Astrocyte (in vitro differentiated cells and primary cell): ENCODE results near the gene KLHL26. TPM values are rescaled to one million over a fixed set of nuclear protein-coding genes. Genes with fewer than 3 reads are reported as not detected.

Experiments
- DNase-seq: peaks from one replicate; pipeline ENCODE4 v3.0.0-alpha.2; 2010; ENCODE audit warnings: low read depth
- FAIRE-seq: peaks from 2 replicates; lab custom pipeline; 2011; peaks lifted over from hg19 to GRCh38; lab: Jason Lieb, UNC
- H2AFZ ChIP-seq: 2 replicates; pipeline ENCODE4 v1.6.0; 2012; ENCODE audit warnings: low read depth, low read length, inconsistent platforms
- H3K27ac ChIP-seq: 2 replicates; pipeline ENCODE4 v1.5.1; 2011; ENCODE audit warnings: low read depth, low read length, inconsistent platforms
- H3K27me3 ChIP-seq: 2 replicates; pipeline ENCODE4 v1.6.0; 2011; ENCODE audit warnings: low read length, inconsistent platforms; ENCODE audit not compliant: insufficient read depth
- H3K36me3 ChIP-seq: 2 replicates; pipeline ENCODE4 v1.5.1; 2011; ENCODE audit warnings: low read length, inconsistent platforms; ENCODE audit not compliant: insufficient read depth
- H3K4me1 ChIP-seq: 2 replicates; pipeline ENCODE4 v1.5.1; 2011; ENCODE audit warnings: low read length, inconsistent platforms; ENCODE audit not compliant: insufficient read depth
- H3K4me2 ChIP-seq: 2 replicates; pipeline ENCODE4 v1.6.0; 2012; ENCODE audit warnings: low read length, inconsistent platforms
- H3K4me3 ChIP-seq: 2 replicates; pipeline ENCODE4 v1.5.1; 2011; ENCODE audit warnings: low read depth, mild to moderate bottlenecking, low read length, inconsistent platforms; ENCODE audit not compliant: insufficient read depth
- H3K79me2 ChIP-seq: 2 replicates; pipeline ENCODE4 v1.6.0; 2012; ENCODE audit warnings: mild to moderate bottlenecking, low read length, inconsistent platforms; ENCODE audit not compliant: insufficient read depth
- H3K9ac ChIP-seq: 2 replicates; pipeline ENCODE4 v1.6.0; 2012; ENCODE audit warnings: mild to moderate bottlenecking, low read length, inconsistent platforms
- H3K9me3 ChIP-seq: 2 replicates; pipeline ENCODE4 v1.5.1; 2012; ENCODE audit warnings: low read depth, mild to moderate bottlenecking, low read length, inconsistent platforms; ENCODE audit not compliant: insufficient read depth
- H4K20me1 ChIP-seq: 2 replicates; pipeline ENCODE4 v1.6.0; 2012; ENCODE audit warnings: low read length, inconsistent platforms; ENCODE audit not compliant: insufficient read depth
- H3K27ac Mint-ChIP-seq: one replicate; pipeline ENCODE4 v1.8.0; 2021; ENCODE audit warnings: mild to moderate bottlenecking, mixed read lengths; ENCODE audit not compliant: unreplicated experiment
- H3K27me3 Mint-ChIP-seq: one replicate; pipeline ENCODE4 v1.8.0; 2021; ENCODE audit warnings: low read depth, mixed read lengths; ENCODE audit not compliant: unreplicated experiment
- H3K36me3 Mint-ChIP-seq: one replicate; pipeline ENCODE4 v1.8.0; 2021; ENCODE audit warnings: low read depth, mixed read lengths; ENCODE audit not compliant: unreplicated experiment
- H3K4me1 Mint-ChIP-seq: one replicate; pipeline ENCODE4 v1.8.0; 2021; ENCODE audit warnings: low read depth, mixed read lengths; ENCODE audit not compliant: unreplicated experiment
- H3K4me3 Mint-ChIP-seq: one replicate; pipeline ENCODE4 v1.8.0; 2021; ENCODE audit warnings: mild to moderate bottlenecking, moderate library complexity, mixed read lengths; ENCODE audit not compliant: unreplicated experiment
- H3K9me3 Mint-ChIP-seq: one replicate; pipeline ENCODE4 v1.8.0; 2021; ENCODE audit warnings: mild to moderate bottlenecking, mixed read lengths; ENCODE audit not compliant: unreplicated experiment
- EZH2 ChIP-seq: IDR thresholded peaks from 2 replicates; pipeline ENCODE4 v1.6.1; 2012; ENCODE audit warnings: mild to moderate bottlenecking, low read length, inconsistent platforms; ENCODE audit not compliant: insufficient read depth
- total RNA-seq: library from RNA; stranded (reverse); gene quantifications from 2 replicates; pipeline ENCODE4 v1.2.1, GENCODE V29; 2021
- TF ChIP-seq, protein P1 (sequence below): IDR thresholded peaks from 2 replicates; pipeline ENCODE4 v1.5.1; 2011; ENCODE audit warnings: low read depth, mild to moderate bottlenecking, inconsistent platforms, low read length, moderate library complexity; ENCODE audit not compliant: insufficient read depth

KLHL26 gene
- total RNA-seq, 1 donor from 2014 or later = 4.4 TPM

GRCh38 chr19:18605546-18606280, 31.1 kb upstream of the KLHL26 start:
- TF ChIP-seq, protein P1, sequence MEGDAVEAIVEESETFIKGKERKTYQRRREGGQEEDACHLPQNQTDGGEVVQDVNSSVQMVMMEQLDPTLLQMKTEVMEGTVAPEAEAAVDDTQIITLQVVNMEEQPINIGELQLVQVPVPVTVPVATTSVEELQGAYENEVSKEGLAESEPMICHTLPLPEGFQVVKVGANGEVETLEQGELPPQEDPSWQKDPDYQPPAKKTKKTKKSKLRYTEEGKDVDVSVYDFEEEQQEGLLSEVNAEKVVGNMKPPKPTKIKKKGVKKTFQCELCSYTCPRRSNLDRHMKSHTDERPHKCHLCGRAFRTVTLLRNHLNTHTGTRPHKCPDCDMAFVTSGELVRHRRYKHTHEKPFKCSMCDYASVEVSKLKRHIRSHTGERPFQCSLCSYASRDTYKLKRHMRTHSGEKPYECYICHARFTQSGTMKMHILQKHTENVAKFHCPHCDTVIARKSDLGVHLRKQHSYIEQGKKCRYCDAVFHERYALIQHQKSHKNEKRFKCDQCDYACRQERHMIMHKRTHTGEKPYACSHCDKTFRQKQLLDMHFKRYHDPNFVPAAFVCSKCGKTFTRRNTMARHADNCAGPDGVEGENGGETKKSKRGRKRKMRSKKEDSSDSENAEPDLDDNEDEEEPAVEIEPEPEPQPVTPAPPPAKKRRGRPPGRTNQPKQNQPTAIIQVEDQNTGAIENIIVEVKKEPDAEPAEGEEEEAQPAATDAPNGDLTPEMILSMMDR = no peak
- no peak for TF ChIP-seq EZH2
- Histone ChIP-seq H3K4me3 (no peak overlapping the region), H3K4me1 (peaks cover 3% of the 10 kb centered on the region), H3K9ac (no peak overlapping the region), H3K9me3 (no peaks in the 10 kb centered on the region), H3K27me3 (peaks cover 48% of the 10 kb centered on the region), H3K4me2 (peak overlapping the region; percentile 41), H3K36me3 (no peaks in the 10 kb centered on the region), H4K20me1 (peaks cover 14% of the 10 kb centered on the region), H3K27ac (no peak overlapping the region), H3K79me2 (no peaks in the 10 kb centered on the region), H2AFZ (no peak overlapping the region)
- FAIRE-seq (no peak), DNase-seq (no peak)
- peak overlapping the region; percentile 86 for H3K4me3 Mint-ChIP-seq
- H3K9me3 Mint-ChIP-seq = no peaks in the 10 kb centered on the region
- peak overlapping the region; percentile 66 for H3K27ac Mint-ChIP-seq
- H3K4me1 Mint-ChIP-seq = peaks cover 5% of the 10 kb centered on the region
- peaks cover 3% of the 10 kb centered on the region for H3K36me3 Mint-ChIP-seq
- H3K27me3 Mint-ChIP-seq = peaks cover 60% of the 10 kb centered on the region

GRCh38 chr19:18606281-18607225, 30.3 kb upstream of the KLHL26 start, which contains the start of gene CRLF1:
TSS of gene CRLF1 (minus strand) at chr19:18606799. CDS start at chr19:18606656, 143 bp downstream.
- Histone ChIP-seq H3K27me3 (peaks cover 53% of the 10 kb centered on the region), H3K9me3 (no peaks in the 10 kb centered on the region), H3K36me3 (no peaks in the 10 kb centered on the region), H2AFZ (peak within 1 kb of the TSS; percentile 26), H4K20me1 (peaks cover 14% of the 10 kb centered on the region), H3K4me1 (peaks cover 9% of the 10 kb centered on the region), H3K9ac (no peak within 1 kb of the TSS), H3K4me2 (peak within 1 kb of the TSS; percentile 59), H3K27ac (no peak within 1 kb of the TSS), H3K4me3 (no peak within 1 kb of the TSS), H3K79me2 (no peaks in the 10 kb centered on the region)
- no peaks in the 10 kb centered on the region for H3K9me3 Mint-ChIP-seq
- H3K27ac Mint-ChIP-seq = no peak within 1 kb of the TSS
- H3K4me3 Mint-ChIP-seq = peak within 1 kb of the TSS; percentile 62
- peaks cover 9% of the 10 kb centered on the region for H3K4me1 Mint-ChIP-seq
- DNase-seq = no peak
- H3K27me3 Mint-ChIP-seq = peaks cover 58% of the 10 kb centered on the region
- peaks cover 3% of the 10 kb centered on the region for H3K36me3 Mint-ChIP-seq
- no peak for FAIRE-seq
- TF ChIP-seq EZH2 = no peak
- TF ChIP-seq, protein P1 = no peak
